Measurements from ENCODE around the gene BHLHE41. TPM values are rescaled to one million over a fixed set of nuclear protein-coding genes. Genes with fewer than 3 reads are reported as not detected.

Gene BHLHE41
- total and polyA plus RNA-seq, 2 of the 8 experiments (the other 6 are each of a cell fraction or from before 2014, with no cell fraction given), result 1.1 to 3.4 TPM

- no peak for TF ChIP-seq CTCF (IDR thresholded peaks at IDR 0.05; ENCODE audit: control extremely low read depth in 1 of 3, insufficient read depth in 1 of 3, low read depth in 1 of 3, low read length in 3 of 3)
- no peak for TF ChIP-seq CEBPB (IDR thresholded peaks at IDR 0.05; ENCODE audit: low read depth, low read length)
- TF ChIP-seq BACH1 (IDR thresholded peaks at IDR 0.05; ENCODE audit: low read length), result no peak
- TF ChIP-seq SP2 (IDR thresholded peaks at IDR 0.05; ENCODE audit: low read length), result no peak
- TF ChIP-seq ASH2L (IDR thresholded peaks at IDR 0.05; ENCODE audit: low read length), result no peak
- TF ChIP-seq RAD21 (IDR thresholded peaks at IDR 0.05 in 1 of 2, conservative IDR thresholded peaks at IDR 0.05 in 1 of 2; ENCODE audit: low read depth in 2 of 2, low read length in 2 of 2), result no peak
- no peak for TF ChIP-seq SIN3A (conservative IDR thresholded peaks at IDR 0.05 in 1 of 2, IDR thresholded peaks at IDR 0.05 in 1 of 2; ENCODE audit: low read depth in 1 of 2, low read length in 2 of 2)
- TF ChIP-seq MAFK (IDR thresholded peaks at IDR 0.05; ENCODE audit: low read depth, low read length), result no peak
- TF ChIP-seq TCF12 (IDR thresholded peaks at IDR 0.05; ENCODE audit: low read depth, low read length), result no peak
These were observed 10.2 kb upstream of the BHLHE41 start (continued) for GRCh38 chr12:26135010-26135420.

All from H1 (cell line).